ENCODE measurements around the gene ZNF195. TPM values are rescaled to one million over a fixed set of nuclear protein-coding genes. Genes with fewer than 3 reads are reported as not detected.

The ZNF195 gene
- total and polyA plus RNA-seq, 2 donors (not counting 1 experiment from before 2014, with no cell fraction given) = 21.3 to 47.3 TPM

- WGBS (ENCODE audit: insufficient coverage) = 100% methylated on average over 1 of the region's 5 CpGs
- Histone ChIP-seq H3K27me3 (replicated peaks in 1 of 4; ENCODE audit: control extremely low read depth in 1 of 4, control insufficient read depth in 3 of 4, insufficient read depth in 4 of 4, low read length in 3 of 4) (peaks cover 0 to 3% (median 0%) of the 10 kb centered on the region in 4 experiments), H2AFZ (ENCODE audit: insufficient read depth, low read depth, low read length, poor library complexity, severe bottlenecking) (no peak overlapping the region), H4K20me1 (ENCODE audit: control insufficient read depth, insufficient read depth, low read length, poor library complexity, severe bottlenecking) (no peaks in the 10 kb centered on the region), H3K27ac (ENCODE audit: low read length in 2 of 2) (no peak overlapping the region), H3K4me3 (ENCODE audit: control extremely low read depth in 1 of 5, extremely low read depth in 1 of 5, insufficient read depth in 1 of 5, low read depth in 2 of 5, low read length in 4 of 5) (no peak overlapping the region), H3K9me3 (ENCODE audit: control extremely low read depth in 1 of 3, control insufficient read depth in 2 of 3, insufficient read depth in 1 of 3, low read length in 2 of 3) (peaks cover 0 to 5% (median 0%) of the 10 kb centered on the region in 3 donors), H3K4me1 (ENCODE audit: control insufficient read depth in 2 of 2, insufficient read depth in 2 of 2, low read length in 2 of 2) (peaks cover 7 to 17% of the 10 kb centered on the region in 2 donors), H3K36me3 (replicated peaks in 1 of 2; ENCODE audit: control extremely low read depth in 1 of 2, control insufficient read depth in 1 of 2, extremely low read depth in 1 of 2, insufficient read depth in 2 of 2, low read length in 1 of 2) (no peaks in the 10 kb centered on the region), H3K9ac (ENCODE audit: low read length) (no peak overlapping the region), H3K79me2 (ENCODE audit: control insufficient read depth, insufficient read depth, low read length) (peaks cover 27% of the 10 kb centered on the region), H3K4me2 (replicated peaks; ENCODE audit: low read depth, low read length, poor library complexity, severe bottlenecking) (no peak overlapping the region)
- intact Hi-C loops (cut with micrococcal nuclease) = no loop called here
- Mint-ChIP-seq H3K27me3 (peaks cover 26% of the 10 kb centered on the region), H3K9me3 (ENCODE audit: insufficient read depth) (no peaks in the 10 kb centered on the region), H3K4me1 (peaks cover 16% of the 10 kb centered on the region), H3K27ac (no peak overlapping the region), H3K4me3 (no peak overlapping the region)
- no peak for DNase-seq
- no peak for ATAC-seq (ENCODE audit: low read depth)
- ChIA-PET CTCF (no interaction called here), POLR2A (no interaction called here)
- TF ChIP-seq EZH2 (IDR thresholded peaks at IDR 0.05; ENCODE audit: borderline replicate concordance, insufficient read depth, low read depth, low read length, poor library complexity, severe bottlenecking) = no peak
- no peak for TF ChIP-seq CTCF (IDR thresholded peaks at IDR 0.05)
These were observed 3.8 kb upstream of the ZNF195 start for GRCh38 chr11:3382613-3383285.

- H3K9me3 Mint-ChIP-seq (ENCODE audit: insufficient read depth) = no peaks in the 10 kb centered on the region
- intact Hi-C loops (cut with micrococcal nuclease) = no loop called here
- no peak overlapping the region for H3K27ac Mint-ChIP-seq
- POLR2A ChIA-PET = no interaction called here
- Histone ChIP-seq H4K20me1 (ENCODE audit: control insufficient read depth, insufficient read depth, low read length, poor library complexity, severe bottlenecking) (no peaks in the 10 kb centered on the region), H3K4me3 (ENCODE audit: control extremely low read depth in 1 of 5, extremely low read depth in 1 of 5, insufficient read depth in 1 of 5, low read depth in 2 of 5, low read length in 4 of 5) (no peak overlapping the region), H3K27me3 (replicated peaks in 1 of 4; ENCODE audit: control extremely low read depth in 1 of 4, control insufficient read depth in 3 of 4, insufficient read depth in 4 of 4, low read length in 3 of 4) (peaks cover 0 to 3% (median 0%) of the 10 kb centered on the region in 4 experiments), H3K36me3 (replicated peaks in 1 of 2; ENCODE audit: control extremely low read depth in 1 of 2, control insufficient read depth in 1 of 2, extremely low read depth in 1 of 2, insufficient read depth in 2 of 2, low read length in 1 of 2) (no peaks in the 10 kb centered on the region), H3K27ac (ENCODE audit: low read length in 2 of 2) (no peak overlapping the region), H3K9me3 (ENCODE audit: control extremely low read depth in 1 of 3, control insufficient read depth in 2 of 3, insufficient read depth in 1 of 3, low read length in 2 of 3) (no peaks in the 10 kb centered on the region), H3K4me2 (replicated peaks; ENCODE audit: low read depth, low read length, poor library complexity, severe bottlenecking) (no peak overlapping the region), H3K4me1 (ENCODE audit: control insufficient read depth in 2 of 2, insufficient read depth in 2 of 2, low read length in 2 of 2) (peaks cover 14 to 24% of the 10 kb centered on the region in 2 donors), H3K9ac (ENCODE audit: low read length) (no peak overlapping the region), H3K79me2 (ENCODE audit: control insufficient read depth, insufficient read depth, low read length) (peaks cover 36% of the 10 kb centered on the region), H2AFZ (ENCODE audit: insufficient read depth, low read depth, low read length, poor library complexity, severe bottlenecking) (no peak overlapping the region)
- H3K4me1 Mint-ChIP-seq = peaks cover 25% of the 10 kb centered on the region
- H3K27me3 Mint-ChIP-seq = peaks cover 26% of the 10 kb centered on the region
- DNase-seq (no peak), ATAC-seq (ENCODE audit: low read depth) (no peak)
- 92% methylated on average over 2 of the region's 5 CpGs for WGBS (ENCODE audit: insufficient coverage)
- no peak overlapping the region for H3K4me3 Mint-ChIP-seq
- CTCF ChIA-PET = no interaction called here
- TF ChIP-seq CTCF (IDR thresholded peaks at IDR 0.05) (no peak), EZH2 (IDR thresholded peaks at IDR 0.05; ENCODE audit: borderline replicate concordance, insufficient read depth, low read depth, low read length, poor library complexity, severe bottlenecking) (no peak)
These were observed 2.8 kb upstream of the ZNF195 start for GRCh38 chr11:3381794-3382193.

All from B cell (primary cell).